Esophagus squamous epithelium (tissue), 4 donors: ENCODE data around the gene DISP3.

Source experiments
- CTCF ChIP-seq, 6 experiments: fragments of 450-650 bp in 4 of 6; fragments of 200-600 bp in 2 of 6; sonication (generic) in 2 of 6; IDR thresholded peaks; one replicate each; pipeline ENCODE4 v1.5.1; 2016 to 2019; ENCODE audit warnings: antibody characterized with exemption in 6 of 6, mild to moderate bottlenecking in 4 of 6, moderate library complexity in 4 of 6
- POLR2A ChIP-seq, 4 donors: fragments of 450-650 bp; IDR thresholded peaks; one replicate each; pipeline ENCODE4 v1.6.1; 2017; ENCODE audit warnings: antibody characterized with exemption in 4 of 4, mild to moderate bottlenecking in 4 of 4, moderate library complexity in 3 of 4

- TF ChIP-seq POLR2A (IDR thresholded peaks at IDR 0.05) (no peak), CTCF (IDR thresholded peaks at IDR 0.05) (no peak)
Observed at GRCh38 chr1:11527541-11528452, 48.8 kb downstream of the DISP3 start.
